IPS-18c (cell line): ENCODE results near the gene C22orf42.

Source experiments
- H3K4me3 ChIP-seq: 2 replicates; pipeline ENCODE4 v1.7.0; 2013; ENCODE audit warnings: low read depth, mild to moderate bottlenecking, low read length, moderate library complexity; ENCODE audit not compliant: insufficient read depth
- H3K9me3 ChIP-seq: one replicate; pipeline ENCODE4 v1.6.1; 2013; ENCODE audit warnings: mild to moderate bottlenecking, low read length, moderate library complexity; ENCODE audit not compliant: control insufficient read depth, insufficient read depth

The C22orf42 gene

GRCh38 chr22:32112380-32112779 is 46.7 kb downstream of the C22orf42 start:
- Histone ChIP-seq H3K4me3 (no peak overlapping the region), H3K9me3 (no peaks in the 10 kb centered on the region)

GRCh38 chr22:32106930-32107329 is 52.2 kb downstream of the C22orf42 start:
- Histone ChIP-seq H3K9me3 (no peaks in the 10 kb centered on the region), H3K4me3 (no peak overlapping the region)

- Histone ChIP-seq H3K9me3 (no peaks in the 10 kb centered on the region), H3K4me3 (no peak overlapping the region)
These were observed 55.3 kb downstream of the C22orf42 start for GRCh38 chr22:32103658-32104315.

GRCh38 chr22:32100711-32101110 is 58.4 kb downstream of the C22orf42 start:
- no peaks in the 10 kb centered on the region for H3K9me3 ChIP-seq
- H3K4me3 ChIP-seq: no peak overlapping the region
